ENCODE data around the gene TMEM255B.
"Not testable (repeated sequence)": the region's sequence is repeated elsewhere in the genome, so short reads cannot be mapped to it uniquely, and the experiment has no call there.

TMEM255B gene

DNA sequence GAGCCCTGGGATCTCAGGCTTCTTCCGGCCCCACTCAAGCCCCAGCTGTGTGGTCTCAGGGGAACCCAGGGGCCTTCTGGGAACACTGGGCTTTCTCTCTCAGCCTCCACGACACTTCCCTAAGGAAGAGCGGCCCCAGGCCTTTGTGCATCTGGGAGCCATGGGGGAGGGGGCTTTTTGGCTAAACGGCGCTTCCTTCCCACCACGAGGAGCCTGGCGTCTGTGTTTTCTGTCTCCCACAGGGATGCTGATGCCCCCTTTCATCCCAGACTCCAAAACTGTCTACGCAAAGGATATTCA lies 24.2 kb upstream of the TMEM255B start:
- DNase-seq (ENCODE audit: low read depth): no peak

DNA sequence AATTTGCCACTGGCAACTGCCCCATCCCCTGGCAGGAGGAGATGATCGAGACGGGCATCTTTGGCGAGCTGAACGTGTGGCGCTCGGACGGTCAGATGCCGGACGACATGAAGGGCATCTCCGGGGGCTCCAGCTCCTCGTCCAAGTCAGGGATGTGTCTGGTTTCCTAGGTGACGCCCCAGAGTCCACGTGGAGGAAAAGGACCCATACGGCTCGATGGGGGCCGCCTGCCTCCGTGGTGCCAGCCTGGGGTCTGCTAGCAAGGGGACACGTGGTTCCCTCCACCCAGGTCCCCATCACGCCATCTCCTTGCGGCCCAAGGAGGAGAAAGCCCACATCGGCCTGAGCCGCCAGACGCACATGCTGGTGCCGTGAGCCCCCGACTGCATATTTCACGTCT lies 23.8 kb upstream of the TMEM255B start:
- DNase-seq (ENCODE audit: low read depth): no peak

DNA sequence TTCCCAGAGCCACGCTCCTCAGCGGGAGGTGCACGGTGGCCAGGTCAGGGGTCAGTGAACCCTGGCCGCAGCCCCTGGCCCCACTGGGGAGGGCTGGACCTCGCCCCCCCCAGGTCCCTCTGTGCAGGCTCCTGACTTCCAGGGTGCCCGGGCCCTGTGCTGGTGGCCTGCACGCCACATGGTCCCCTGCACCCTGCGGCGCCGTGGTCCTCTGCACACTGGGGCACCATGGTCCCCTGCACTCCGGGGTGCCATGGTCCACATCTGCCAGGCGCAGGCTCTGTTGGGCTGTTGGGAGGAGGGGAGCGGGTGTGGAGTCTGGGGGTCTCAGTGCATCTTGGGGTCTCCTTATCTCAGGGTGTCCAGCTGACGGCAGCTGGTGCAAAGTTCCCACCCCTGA lies 23.3 kb upstream of the TMEM255B start:
- no peak for DNase-seq (ENCODE audit: low read depth)

DNA sequence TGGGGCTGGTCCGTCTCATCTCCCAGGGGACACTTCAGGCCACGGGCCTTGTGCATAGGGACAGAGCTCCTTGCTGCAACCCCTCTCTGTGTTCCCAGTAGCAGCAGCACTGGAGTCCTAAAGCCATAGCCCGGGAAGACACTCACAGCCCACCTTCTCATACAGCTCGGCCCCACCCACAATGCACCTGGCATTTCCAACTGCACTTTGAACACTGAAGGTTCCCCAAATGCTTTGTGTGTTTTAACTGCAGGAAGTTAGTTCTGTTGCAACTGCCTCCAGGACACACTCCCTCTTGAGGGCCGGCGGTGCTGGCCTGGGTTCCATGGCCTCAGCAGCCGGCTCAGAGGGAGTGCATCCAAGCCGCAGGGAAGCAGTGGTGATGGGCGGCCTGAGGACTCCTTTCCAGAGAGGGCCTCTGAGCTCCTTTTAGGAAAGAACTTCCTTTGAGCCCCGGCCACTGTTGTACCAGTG lies 22.7 kb upstream of the TMEM255B start:
- DNase-seq (ENCODE audit: low read depth): no peak

DNA sequence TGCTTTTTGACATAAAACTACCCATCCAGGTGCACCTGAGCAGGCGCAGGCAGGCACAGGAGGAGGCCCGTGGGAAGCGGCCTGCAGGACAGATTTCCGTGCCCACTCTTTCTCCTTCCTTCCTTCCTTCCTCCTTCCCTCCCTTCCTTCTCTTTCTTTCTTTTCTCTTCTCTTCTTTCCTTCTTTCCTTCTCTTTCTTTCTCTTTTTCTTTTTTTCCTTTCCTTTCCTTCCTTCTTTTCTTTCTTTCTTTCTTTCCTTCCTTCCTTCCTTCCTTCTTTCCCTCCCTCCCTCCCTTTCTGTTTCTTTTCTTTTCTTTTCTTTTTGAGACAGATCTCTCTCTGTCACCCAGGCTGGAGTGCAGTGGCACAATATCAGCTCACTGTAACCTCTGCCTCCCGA lies 21.2 kb upstream of the TMEM255B start:
- DNase-seq (ENCODE audit: low read depth): no peak

DNA sequence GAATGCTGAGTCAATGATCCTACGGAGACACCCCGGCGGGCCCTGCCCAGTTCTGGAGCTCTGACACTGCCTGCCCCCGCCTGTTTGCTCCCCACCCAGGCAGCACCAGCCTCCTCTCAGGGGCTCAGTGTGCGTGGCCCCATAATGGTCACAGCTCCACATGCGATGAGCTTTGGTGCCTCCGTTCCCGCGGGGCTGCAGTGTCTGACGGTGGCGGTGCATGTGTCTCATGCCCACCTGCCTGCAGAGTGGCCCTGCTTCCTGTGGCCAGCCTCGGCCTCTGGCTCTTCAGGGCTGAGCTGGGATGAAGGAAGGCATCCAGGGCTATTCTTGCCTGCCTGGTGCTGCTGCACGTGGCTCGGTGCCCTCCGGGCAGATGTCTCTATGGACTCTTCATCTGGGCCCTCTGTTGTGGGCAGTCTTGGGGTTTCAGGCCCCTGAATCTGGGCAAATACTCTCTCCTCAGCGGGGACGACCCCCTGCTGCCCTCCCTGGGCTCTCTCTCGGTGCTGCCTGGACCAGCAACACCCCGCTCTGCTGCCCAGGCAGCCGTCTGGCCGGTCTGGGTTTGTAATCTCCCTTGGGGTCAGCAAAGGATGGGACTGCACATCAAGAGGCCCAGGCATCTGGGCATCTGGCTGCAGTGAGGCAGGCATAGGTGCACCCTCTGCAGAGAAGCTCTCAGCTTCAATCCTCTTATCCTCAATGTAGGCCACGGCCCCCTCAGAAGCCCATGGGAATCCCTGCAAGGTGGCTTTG lies 19.3 kb upstream of the TMEM255B start:
- no peak for DNase-seq (ENCODE audit: low read depth)

DNA sequence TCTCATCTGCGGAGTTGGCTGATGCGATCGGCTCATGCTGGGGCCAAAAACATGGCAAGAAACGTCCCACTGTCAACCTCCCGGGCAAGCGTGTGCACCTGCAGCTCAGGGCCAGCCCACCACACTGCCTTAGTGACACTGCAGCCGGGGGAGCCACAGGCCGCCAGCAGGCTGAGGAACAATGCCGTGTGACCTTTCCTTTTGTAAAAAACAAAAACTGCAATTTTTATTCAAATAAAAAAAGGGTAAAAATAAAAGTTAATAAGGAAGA lies 18.8 kb upstream of the TMEM255B start:
- no peak for DNase-seq (ENCODE audit: low read depth)

DNA sequence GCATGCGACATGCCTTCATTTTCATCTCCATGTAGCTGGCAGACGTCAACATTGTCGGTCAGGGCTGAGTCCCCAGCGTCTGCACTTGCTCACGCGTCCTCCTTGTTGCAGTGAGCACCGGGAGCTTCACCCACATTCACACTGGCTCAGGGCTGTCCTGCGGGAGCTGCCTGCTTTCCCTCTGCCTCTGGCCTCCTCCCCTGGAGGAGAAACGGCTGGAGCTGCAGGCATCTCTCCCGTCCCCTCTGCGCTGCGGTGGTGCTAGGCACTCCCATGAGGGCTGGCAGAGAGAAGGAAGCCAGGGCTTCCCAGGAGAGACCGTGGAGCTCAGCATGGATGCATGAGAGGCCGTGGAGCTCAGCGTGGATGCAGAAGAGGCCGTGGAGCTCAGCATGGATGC lies 18.4 kb upstream of the TMEM255B start:
- DNase-seq (ENCODE audit: low read depth): no peak

DNA sequence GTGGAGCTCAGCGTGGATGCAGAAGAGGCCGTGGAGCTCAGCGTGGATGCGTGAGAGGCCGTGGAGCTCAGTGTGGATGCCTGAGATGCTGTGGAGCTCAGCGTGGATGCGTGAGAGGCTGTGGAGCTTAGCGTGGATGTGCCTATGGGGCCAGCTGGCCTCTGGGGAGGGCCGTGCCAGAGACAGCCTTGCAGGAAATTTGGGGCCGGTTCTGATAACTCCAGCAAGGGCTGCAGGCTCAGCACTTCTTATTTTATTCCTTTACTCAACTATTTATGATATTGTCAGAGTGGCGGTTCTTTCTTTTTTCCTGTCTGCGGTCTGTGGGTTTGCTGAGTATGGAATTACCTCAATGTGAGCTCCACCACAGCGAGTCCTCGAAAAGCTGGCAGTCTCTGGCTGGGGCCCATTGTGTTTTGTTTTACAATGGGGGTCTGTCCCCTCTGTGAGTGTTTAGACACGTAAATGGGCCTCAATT lies 17.8 kb upstream of the TMEM255B start:
- DNase-seq (ENCODE audit: low read depth): no peak

DNA sequence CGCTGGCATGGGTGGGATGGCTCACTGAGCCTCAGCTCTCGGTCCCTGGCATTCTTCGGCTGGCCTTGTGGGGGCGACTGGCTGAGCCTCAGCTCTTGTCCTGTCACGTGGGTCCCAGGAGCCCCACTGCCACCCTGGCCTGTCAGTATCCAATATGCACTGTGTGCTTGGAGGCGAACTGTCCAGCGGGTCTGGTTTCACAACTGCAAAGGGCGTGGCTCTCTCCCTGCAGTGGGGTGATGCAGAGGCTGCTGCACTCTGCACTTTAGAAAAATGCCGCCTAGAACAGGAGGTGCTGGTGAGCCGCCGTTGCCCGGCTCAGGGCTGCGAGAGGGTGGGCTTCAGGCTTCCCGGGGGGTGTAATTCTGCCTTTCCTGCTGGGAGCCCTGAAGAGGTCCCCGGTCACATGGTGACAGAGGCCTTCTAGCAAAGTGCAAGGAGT lies 17.0 kb upstream of the TMEM255B start:
- DNase-seq (ENCODE audit: low read depth): no peak

DNA sequence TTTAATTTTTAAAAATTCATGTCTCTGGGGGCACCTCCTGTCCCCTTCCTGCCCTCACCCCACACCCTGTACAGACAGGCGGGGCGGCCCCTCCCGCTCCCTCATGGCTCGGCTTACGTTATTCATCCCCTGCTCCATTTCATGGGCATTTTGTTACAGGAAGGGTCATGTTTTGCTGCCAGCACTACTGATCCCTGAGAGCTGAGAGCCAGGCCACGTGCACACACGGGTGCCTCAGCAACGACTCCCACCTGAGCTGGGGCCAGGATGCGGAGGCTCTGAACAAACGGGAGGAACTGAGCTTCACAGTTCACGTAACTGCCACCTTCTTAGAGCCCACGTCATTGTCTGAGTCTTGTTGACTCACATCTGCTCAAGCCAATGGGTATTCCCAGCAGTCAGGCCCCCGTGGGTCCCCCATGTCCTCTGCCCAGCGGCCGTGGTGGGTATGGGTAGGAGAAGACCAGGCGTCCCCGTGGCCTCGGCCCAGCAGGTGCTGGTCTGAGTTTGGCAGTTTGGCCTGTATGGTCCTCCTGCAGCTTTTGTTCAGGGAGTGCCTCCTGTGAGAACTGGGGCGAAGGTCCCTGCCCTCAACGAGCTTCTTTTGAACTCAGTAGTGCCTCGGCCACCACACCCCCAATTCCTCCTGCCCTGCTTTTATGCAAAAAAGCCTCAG lies 16.4 kb upstream of the TMEM255B start:
- DNase-seq (ENCODE audit: low read depth): no peak

DNA sequence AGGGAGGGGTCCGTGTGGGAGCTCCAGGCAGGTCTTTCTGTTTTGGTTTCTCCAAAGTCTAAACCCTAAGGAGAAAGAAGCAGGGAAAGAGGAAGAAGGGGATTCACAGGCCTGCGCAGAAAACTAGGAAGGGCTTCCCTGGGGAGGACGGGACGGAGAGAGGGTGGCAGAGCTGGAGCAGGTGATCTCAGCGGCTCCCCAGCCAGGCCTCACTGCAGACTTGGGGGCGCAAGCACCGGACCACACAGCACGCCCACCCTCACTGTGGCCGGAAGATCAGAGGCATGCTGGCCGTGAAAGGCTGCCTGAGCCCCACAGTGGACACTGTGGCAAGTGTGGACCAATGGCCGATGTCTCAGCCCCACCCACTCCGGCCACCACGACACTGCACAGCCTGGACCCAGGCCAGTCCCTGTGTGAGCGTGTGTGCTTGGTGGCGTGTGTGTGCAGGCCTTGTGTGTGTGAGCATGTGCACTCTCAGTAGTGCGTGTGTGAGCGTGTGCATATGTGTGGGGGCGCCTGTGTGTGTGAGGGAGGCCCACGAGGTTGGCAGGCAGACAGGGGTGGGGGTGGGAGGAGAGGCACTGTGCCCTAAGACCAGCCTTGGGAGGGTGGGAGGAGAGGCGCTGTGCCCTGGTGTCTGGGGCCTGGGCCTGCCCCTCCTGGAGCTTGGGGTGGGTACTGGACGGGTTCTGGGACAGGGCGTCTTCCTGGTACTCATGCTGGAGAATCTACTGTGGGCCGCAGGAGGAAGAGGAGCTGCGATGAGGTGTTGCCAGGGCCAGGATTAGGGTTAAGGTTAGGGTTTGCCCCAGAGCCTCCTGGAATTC lies 15.4 kb upstream of the TMEM255B start:
- DNase-seq (ENCODE audit: low read depth): no peak

DNA sequence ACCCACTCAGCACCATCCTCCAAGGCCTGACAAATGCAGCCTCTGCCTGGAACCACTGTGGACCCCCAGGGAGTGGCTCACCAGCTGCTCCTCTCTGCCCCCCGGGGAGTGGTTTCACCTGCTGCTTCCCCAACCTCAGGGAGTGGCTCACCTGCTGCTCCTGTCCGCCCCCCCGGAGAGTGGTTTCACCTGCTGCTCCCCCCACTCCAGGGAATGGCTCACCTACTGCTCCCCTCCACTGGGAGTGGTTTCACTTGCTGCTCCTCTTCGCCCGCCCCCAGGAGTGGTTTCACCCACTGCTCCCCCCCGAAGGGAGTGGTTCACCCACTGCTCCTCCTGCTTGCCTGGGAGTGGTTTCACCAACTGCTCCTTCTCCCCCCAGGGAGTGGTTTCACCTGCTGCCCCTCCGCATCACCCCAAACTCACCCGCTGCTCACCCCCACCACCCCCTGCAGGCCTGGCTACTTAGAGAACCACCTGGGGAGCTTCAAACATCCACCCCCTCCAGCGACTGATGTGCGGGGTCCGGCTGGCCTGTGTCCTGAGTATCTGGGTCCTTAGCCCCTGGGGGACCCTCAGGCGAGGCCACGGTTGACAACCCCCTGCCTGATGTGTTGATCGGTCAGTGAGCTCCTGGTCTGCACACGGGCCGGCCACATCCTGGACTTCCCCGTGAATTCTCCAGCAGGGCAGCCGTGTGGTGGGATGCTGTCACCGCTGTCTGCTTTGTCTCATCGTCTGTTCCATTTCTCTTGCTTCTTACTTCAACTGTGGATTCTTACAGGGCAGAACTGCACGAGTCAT lies 14.6 kb upstream of the TMEM255B start:
- no peak for DNase-seq (ENCODE audit: low read depth)

DNA sequence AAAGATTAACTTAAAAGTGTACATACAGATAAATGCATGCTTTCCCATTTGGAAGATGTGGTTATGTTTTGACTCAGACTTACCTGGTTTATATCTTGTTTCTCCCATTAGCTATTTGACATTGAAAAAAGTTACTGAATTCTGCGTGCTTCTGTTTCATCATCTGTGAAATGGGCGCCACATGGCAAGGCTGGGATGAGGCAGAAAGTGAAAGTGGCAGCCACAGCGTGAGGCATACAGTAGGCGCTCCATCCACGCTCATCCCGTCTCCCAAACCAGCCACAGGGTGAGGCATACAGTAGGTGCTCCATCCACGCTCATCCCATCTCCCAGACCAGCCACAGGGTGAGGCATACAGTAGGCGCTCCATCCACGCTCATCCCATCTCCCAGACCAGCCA lies 14.0 kb upstream of the TMEM255B start:
- no peak for DNase-seq (ENCODE audit: low read depth)

DNA sequence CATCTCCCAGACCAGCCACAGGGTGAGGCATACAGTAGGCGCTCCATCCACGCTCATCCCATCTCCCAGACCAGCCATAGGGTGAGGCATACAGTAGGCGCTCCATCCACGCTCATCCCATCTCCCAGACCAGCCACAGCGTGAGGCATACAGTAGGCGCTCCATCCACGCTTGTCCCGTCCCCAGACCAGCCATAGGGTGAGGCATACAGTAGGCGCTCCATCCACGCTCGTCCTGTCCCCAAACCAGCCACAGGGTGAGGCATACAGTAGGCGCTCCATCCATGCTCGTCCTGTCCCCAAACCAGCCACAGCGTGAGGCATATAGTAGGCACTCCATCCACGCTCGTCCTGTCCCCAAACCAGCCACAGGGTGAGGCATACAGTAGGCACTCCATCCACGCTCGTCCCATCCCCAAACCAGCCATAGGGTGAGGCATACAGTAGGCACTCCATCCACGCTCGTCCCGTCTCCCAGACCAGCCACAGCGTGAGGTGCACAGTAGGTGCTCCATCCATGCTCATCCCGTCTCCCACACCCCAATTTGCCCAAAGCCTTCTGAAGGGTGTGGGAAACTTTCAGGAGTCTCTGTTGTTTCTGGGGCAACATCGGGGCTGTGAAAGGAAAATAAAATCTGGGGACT lies 13.4 kb upstream of the TMEM255B start:
- DNase-seq (ENCODE audit: low read depth): not testable (repeated sequence)

DNA sequence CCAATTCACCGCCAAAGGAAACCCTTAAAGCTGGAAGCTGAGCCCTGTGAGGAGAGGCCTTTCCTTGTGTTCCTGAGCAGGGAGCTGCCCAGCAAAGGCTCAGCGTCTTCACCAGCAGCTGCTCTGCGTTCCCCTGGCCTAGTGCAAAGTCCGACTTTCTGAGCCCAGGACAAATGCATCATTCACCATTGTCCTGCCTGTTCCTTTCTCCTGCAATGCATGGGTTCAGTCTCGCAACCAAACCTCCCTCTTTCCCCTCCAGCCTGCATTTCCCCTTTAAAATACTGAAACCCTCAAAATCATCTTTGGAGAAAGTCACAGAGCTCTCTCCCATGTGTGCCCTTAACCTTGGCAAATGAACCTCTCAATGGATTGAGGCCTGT lies 12.9 kb upstream of the TMEM255B start:
- DNase-seq (ENCODE audit: low read depth): no peak

DNA sequence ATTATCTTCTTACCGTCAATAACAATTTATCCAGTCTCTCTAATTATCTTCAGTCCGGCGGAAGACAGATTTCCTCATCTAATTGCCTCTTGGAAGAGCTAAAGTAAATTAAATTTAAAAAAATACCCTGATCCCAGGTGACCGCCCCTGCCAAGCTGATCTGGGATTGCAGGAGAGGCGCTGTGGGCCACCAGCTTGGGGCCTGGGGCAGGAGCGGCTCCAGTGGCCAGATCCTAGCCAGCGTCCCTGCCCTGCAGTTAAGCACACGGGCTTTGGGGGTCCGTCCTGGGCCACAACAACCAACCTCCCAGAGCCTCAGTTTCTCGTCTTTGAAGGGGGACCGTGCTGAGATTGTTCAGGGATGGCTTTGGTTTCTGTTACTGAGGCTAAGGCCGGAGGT lies 12.4 kb upstream of the TMEM255B start:
- DNase-seq (ENCODE audit: low read depth): no peak

DNA sequence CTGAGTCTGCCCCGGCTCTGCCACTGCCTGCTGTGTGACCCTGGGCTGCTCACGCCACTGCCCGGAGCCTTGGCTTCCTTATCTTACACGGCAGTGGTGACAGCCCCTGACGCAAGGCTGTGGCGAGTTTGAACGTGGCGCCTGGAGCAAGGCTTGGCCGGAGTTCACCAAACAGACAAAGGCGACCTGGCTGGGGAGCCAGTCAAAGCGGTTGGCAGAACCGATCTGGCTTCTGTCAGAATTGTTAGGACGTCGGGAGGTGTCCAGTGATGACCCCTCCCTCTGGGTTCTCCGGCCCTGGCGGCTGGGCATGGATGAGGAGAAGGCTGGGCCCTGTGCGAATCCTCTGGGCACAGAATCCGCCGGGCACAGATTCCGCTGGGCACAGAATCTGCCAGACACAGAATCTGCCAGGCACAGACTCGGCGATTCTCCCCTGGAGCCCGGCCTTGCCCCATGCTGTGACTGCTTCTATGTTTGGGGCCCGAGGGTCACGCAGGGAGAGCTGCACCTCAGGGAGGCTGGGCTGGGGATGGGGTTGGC lies 11.7 kb upstream of the TMEM255B start:
- DNase-seq (ENCODE audit: low read depth): no peak

DNA sequence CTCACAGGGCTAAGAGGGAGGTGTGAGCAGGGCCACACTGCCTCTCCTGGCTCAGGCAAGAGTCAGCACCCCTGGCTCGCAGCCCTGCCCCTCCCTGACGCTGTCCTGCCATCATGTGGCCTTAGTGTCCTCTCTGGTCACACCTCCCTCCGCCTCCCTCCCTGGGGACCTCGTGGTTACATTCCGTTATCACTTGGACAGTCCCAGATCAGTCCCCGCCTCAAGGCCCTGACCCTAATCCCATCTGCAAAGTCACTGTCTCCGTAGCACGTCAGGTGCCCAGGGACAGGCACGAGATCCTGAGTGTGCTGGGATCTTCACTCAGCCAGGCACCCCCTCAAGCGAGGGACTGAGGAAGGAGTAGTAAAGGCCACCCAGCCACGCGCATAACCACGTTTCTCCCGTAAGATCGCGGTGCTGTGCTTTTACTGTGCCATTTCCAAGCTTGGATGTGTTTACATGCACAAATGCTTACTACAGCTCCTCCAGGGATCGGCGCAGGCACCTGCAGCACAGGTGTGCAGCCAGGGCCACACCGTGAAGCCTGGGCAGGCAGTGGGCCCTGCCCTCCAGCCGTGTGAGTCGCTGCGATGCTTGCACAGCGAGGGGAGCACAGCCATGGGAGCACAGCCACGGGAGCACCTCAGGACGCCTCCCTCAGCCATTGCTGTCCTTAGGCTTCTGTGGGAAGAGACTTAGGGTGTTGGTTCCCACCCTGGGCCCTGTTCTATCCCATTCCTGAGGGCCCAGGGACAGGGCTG lies 10.7 kb upstream of the TMEM255B start:
- no peak for DNase-seq (ENCODE audit: low read depth)

DNA sequence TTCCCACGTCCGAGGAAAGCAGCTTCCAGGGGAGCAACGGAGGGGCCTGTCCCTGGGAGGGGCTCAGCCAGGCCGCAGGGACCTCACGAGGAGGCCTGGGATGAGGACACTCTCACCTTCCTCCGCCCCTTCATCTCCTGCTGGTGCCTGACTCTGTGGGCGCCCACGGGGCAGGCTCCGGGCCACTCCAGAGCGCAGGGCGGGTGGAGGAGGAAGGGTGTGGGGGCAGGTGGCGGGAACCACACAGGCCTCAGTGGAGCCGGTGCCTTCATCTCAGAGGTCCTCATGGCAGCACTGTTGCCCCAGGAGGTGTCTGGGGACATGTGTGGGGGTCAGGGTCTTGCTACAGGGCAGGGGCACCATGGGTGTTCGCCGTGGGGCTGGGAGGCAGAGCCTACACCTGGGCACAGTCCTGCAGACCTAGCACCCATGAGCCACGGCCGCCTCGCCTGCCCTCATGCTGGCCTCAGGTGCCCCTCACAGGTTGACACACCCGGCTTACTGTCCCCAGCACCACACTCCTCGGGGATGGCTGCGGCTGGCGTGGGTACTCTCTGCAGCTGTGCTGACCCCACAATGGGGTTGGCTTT lies 10.1 kb upstream of the TMEM255B start:
- no peak for DNase-seq (ENCODE audit: low read depth)
